Vagina (tissue), 2 donors: ENCODE results near the gene TOR3A.

Source experiments
- POLR2A ChIP-seq, 2 donors: fragments of 450-650 bp; IDR thresholded peaks; one replicate each; pipeline ENCODE4 v1.6.1; 2017; ENCODE audit warnings: antibody characterized with exemption in 2 of 2, mild to moderate bottlenecking in 2 of 2, moderate library complexity in 2 of 2
- POLR2AphosphoS5 ChIP-seq, 2 donors: sonication (generic); formaldehyde crosslinking; IDR thresholded peaks; one replicate each; pipeline ENCODE4 v1.9.0; 2017; ENCODE audit warnings: antibody characterized with exemption in 2 of 2, mild to moderate bottlenecking in 2 of 2, low read depth in 1 of 2; ENCODE audit not compliant: insufficient read depth in 1 of 2
- TF ChIP-seq, protein P1 (sequence below), 3 experiments: fragments of 450-650 bp in 2 of 3; fragments of 200-600 bp in 1 of 3; sonication (generic) in 1 of 3; IDR thresholded peaks; one replicate each; pipeline ENCODE4 v1.5.1; 2017 to 2019; ENCODE audit warnings: antibody characterized with exemption in 3 of 3, mild to moderate bottlenecking in 2 of 3, moderate library complexity in 2 of 3

DNA sequence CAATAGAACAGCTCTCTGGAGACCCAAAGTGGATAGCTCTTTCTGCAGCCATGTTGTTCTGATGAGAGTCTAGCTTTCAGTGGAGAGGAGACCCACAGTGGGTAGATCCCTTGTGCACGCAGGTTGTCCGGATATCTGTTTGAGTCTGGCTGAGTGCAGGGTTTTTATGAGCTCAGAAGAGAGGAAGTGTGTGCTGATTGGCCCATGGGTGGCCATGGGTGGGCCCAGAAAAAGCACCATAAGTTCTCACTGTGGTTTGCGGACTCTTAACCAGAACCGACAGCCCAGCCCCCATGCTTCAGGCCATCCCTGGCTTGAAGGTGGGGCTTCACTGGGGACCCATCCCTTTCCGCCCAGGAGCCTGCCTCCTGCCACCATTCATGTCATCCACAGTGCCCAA is 39.2 kb upstream of the TOR3A start:
- TF ChIP-seq POLR2A (IDR thresholded peaks at IDR 0.05) (no peak), POLR2AphosphoS5 (IDR thresholded peaks at IDR 0.05; ENCODE audit: insufficient read depth in 1 of 2, low read depth in 1 of 2) (no peak)
- TF ChIP-seq, protein P1, sequence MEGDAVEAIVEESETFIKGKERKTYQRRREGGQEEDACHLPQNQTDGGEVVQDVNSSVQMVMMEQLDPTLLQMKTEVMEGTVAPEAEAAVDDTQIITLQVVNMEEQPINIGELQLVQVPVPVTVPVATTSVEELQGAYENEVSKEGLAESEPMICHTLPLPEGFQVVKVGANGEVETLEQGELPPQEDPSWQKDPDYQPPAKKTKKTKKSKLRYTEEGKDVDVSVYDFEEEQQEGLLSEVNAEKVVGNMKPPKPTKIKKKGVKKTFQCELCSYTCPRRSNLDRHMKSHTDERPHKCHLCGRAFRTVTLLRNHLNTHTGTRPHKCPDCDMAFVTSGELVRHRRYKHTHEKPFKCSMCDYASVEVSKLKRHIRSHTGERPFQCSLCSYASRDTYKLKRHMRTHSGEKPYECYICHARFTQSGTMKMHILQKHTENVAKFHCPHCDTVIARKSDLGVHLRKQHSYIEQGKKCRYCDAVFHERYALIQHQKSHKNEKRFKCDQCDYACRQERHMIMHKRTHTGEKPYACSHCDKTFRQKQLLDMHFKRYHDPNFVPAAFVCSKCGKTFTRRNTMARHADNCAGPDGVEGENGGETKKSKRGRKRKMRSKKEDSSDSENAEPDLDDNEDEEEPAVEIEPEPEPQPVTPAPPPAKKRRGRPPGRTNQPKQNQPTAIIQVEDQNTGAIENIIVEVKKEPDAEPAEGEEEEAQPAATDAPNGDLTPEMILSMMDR (IDR thresholded peaks at IDR 0.05), result no peak
